Colonic mucosa (tissue), 4 donors: Measurements from ENCODE around the gene TBPL1. TPM values are rescaled to one million over a fixed set of nuclear protein-coding genes. Genes with fewer than 3 reads are reported as not detected.

Experiments
- DNase-seq: peaks from one replicate; pipeline ENCODE4 v3.0.0-alpha.2; 2020
- H3K27ac ChIP-seq: fragments of 200-600 bp; one replicate; pipeline ENCODE4 v1.8.0; 2021
- H3K27me3 ChIP-seq: fragments of 200-600 bp; one replicate; pipeline ENCODE4 v1.8.0; 2021
- H3K36me3 ChIP-seq: fragments of 200-600 bp; one replicate; pipeline ENCODE4 v1.8.0; 2021
- H3K4me1 ChIP-seq: fragments of 200-600 bp; one replicate; pipeline ENCODE4 v1.8.0; 2021; ENCODE audit warnings: mild to moderate bottlenecking
- H3K4me3 ChIP-seq: fragments of 200-600 bp; one replicate; pipeline ENCODE4 v1.8.0; 2021
- H3K9ac ChIP-seq, 2 donors: one replicate each; pipeline ENCODE4 v1.7.0; 2013; ENCODE audit warnings: control low read depth in 2 of 2, low read depth in 2 of 2, low read length in 2 of 2
- H3K9me3 ChIP-seq: fragments of 200-600 bp; one replicate; pipeline ENCODE4 v1.8.0; 2021
- intact Hi-C: fragments of 100-400 bp; cut with DNase I; formaldehyde crosslinking; loops from one replicate; pipeline ENCODE4 v1.14.1; 2022
- total RNA-seq, 2 donors: library from RNA; stranded (reverse); fragmentation: NEBNext Ultra II Directional in 1 of 2; extraction: Animal tissue kit (Norgen Biotek cat#: 25700) in 1 of 2; gene quantifications; one replicate each; pipeline ENCODE4 v1.2.1, GENCODE V29; 2021
- TF ChIP-seq, protein P1 (sequence below): fragments of 200-600 bp; IDR thresholded peaks from one replicate; pipeline ENCODE4 v1.8.0; 2022; ENCODE audit warnings: antibody characterized with exemption, mild to moderate bottlenecking
- donor health status: healthy.
- donor health status: DM: no; HTN: no; CAD: no.
- donor health status: DM: no; HTN: no; CAD: no.

The TBPL1 gene
- total RNA-seq, 2 donors from 2014 or later = 28.1 to 29.0 TPM

GRCh38 chr6:134020968-134021367 is 67.9 kb downstream of the TBPL1 start:
- no peak for DNase-seq
- Histone ChIP-seq H3K36me3 (no peaks in the 10 kb centered on the region), H3K9me3 (no peaks in the 10 kb centered on the region), H3K4me3 (no peak overlapping the region), H3K9ac (no peak overlapping the region), H3K27ac (no peak overlapping the region), H3K4me1 (no peaks in the 10 kb centered on the region), H3K27me3 (no peaks in the 10 kb centered on the region)
- TF ChIP-seq, protein P1, sequence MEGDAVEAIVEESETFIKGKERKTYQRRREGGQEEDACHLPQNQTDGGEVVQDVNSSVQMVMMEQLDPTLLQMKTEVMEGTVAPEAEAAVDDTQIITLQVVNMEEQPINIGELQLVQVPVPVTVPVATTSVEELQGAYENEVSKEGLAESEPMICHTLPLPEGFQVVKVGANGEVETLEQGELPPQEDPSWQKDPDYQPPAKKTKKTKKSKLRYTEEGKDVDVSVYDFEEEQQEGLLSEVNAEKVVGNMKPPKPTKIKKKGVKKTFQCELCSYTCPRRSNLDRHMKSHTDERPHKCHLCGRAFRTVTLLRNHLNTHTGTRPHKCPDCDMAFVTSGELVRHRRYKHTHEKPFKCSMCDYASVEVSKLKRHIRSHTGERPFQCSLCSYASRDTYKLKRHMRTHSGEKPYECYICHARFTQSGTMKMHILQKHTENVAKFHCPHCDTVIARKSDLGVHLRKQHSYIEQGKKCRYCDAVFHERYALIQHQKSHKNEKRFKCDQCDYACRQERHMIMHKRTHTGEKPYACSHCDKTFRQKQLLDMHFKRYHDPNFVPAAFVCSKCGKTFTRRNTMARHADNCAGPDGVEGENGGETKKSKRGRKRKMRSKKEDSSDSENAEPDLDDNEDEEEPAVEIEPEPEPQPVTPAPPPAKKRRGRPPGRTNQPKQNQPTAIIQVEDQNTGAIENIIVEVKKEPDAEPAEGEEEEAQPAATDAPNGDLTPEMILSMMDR = no peak
- intact Hi-C loops = no loop called here

DNA sequence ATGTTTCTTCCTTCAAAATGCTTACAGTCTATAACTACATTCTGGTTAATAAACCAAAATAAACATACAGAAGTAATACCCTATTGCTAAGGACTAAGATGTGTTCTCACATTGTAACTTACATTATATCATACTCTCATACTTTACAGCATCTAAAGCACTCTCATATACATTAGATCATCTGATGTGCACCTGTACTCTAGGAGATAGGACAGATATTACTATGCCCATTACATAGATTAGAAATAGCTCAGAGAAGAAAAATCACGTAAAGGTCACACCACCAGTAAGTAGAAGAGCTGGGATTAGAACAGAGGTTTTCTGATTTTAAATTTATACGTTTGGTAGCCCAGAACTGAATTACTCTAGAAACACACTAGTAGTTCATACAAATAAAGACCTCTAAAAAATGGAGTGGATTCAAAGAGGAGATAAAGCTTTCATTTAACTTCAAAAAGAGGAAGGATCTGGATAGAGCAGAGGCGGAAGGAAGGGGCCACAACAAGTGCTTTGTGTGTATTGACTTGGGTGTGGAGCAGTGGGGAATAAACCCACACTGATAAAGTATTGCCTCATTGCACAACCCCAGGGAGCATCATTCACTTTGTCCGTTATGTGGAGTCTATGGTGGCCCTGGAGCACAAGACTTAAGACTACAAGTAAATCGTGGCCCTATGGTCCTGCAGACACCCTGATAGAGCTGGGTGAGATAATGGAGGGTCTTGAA is 68.5 kb downstream of the TBPL1 start:
- Histone ChIP-seq H3K27ac (no peak overlapping the region), H3K4me1 (no peaks in the 10 kb centered on the region), H3K9ac (no peak overlapping the region), H3K9me3 (no peaks in the 10 kb centered on the region), H3K27me3 (no peaks in the 10 kb centered on the region), H3K36me3 (no peaks in the 10 kb centered on the region), H3K4me3 (no peak overlapping the region)
- intact Hi-C loops = no loop called here
- TF ChIP-seq, protein P1 = no peak
- DNase-seq = no peak

GRCh38 chr6:134022650-134023049 is 69.6 kb downstream of the TBPL1 start:
- no peak overlapping the region for H3K27ac ChIP-seq
- TF ChIP-seq, protein P1 = no peak

DNA sequence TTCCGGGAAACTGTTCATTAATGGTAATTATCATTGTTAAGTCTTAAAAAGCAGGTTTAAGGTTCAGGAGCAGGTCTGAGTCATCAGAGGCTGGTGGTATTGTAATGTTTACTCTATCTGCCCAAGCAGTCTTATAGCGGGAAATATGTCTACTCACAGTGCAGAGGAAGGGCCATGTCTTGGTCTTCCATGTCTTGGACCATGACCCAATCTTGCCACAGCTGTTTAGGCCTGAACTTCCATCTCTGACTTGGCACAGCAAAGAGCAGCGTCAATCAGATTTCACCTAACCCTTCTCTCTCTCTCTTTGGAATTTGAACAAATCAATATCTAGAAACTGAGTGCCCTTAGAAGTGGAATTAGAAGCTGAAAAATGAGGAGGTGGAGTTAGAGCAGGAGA is 73.6 kb downstream of the TBPL1 start:
- TF ChIP-seq, protein P1 = no peak
- H3K4me3 ChIP-seq = no peak overlapping the region
- no peak overlapping the region for H3K9ac ChIP-seq
- no peak overlapping the region for H3K27ac ChIP-seq
- H3K4me1 ChIP-seq = no peaks in the 10 kb centered on the region
- no peaks in the 10 kb centered on the region for H3K9me3 ChIP-seq
- H3K36me3 ChIP-seq = no peaks in the 10 kb centered on the region
- no peak for DNase-seq
- intact Hi-C loops = no loop called here
- H3K27me3 ChIP-seq = no peaks in the 10 kb centered on the region

More at GRCh38 chr6:134022650-134023049, 69.6 kb downstream of the TBPL1 start:
- Histone ChIP-seq H3K4me1 (no peaks in the 10 kb centered on the region), H3K36me3 (no peaks in the 10 kb centered on the region), H3K9ac (no peak overlapping the region), H3K27me3 (no peaks in the 10 kb centered on the region), H3K4me3 (no peak overlapping the region), H3K9me3 (no peaks in the 10 kb centered on the region)
- intact Hi-C loops = no loop called here
- no peak for DNase-seq

GRCh38 chr6:134028438-134028837 is 75.4 kb downstream of the TBPL1 start:
- Histone ChIP-seq H3K4me1 (no peaks in the 10 kb centered on the region), H3K4me3 (no peak overlapping the region), H3K27ac (no peak overlapping the region), H3K9me3 (no peaks in the 10 kb centered on the region), H3K27me3 (no peaks in the 10 kb centered on the region), H3K9ac (no peak overlapping the region), H3K36me3 (no peaks in the 10 kb centered on the region)
- no peak for DNase-seq
- TF ChIP-seq, protein P1 = no peak
- intact Hi-C loops = no loop called here
